Measurements from ENCODE around the gene ZFP62. TPM values are rescaled to one million over a fixed set of nuclear protein-coding genes. Genes with fewer than 3 reads are reported as not detected.

The ZFP62 gene
- total RNA-seq, 1 donor from 2014 or later, result 30.2 TPM

DNA sequence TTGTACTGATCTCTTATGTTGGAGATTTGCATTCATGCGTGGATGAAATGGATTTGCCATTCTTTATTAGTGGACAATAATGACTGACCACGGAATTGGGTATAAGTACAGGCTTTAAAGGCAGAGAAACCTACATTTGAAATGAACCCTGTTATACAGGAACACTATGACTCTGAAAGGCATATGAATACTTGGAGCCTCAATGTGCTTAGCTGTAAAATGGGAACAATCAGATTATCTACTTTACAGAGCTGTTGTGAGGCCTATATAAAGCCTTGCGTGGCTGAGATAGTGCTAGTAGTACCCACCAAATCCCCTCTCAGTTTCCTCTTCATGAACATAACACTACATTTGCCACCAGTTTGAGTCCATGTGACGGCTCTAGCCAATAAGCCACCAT lies 39.5 kb downstream of the ZFP62 start:
- peaks cover 2% of the 10 kb centered on the region for H3K27me3 Mint-ChIP-seq (ENCODE audit: unreplicated experiment)
- TF ChIP-seq, protein P1, sequence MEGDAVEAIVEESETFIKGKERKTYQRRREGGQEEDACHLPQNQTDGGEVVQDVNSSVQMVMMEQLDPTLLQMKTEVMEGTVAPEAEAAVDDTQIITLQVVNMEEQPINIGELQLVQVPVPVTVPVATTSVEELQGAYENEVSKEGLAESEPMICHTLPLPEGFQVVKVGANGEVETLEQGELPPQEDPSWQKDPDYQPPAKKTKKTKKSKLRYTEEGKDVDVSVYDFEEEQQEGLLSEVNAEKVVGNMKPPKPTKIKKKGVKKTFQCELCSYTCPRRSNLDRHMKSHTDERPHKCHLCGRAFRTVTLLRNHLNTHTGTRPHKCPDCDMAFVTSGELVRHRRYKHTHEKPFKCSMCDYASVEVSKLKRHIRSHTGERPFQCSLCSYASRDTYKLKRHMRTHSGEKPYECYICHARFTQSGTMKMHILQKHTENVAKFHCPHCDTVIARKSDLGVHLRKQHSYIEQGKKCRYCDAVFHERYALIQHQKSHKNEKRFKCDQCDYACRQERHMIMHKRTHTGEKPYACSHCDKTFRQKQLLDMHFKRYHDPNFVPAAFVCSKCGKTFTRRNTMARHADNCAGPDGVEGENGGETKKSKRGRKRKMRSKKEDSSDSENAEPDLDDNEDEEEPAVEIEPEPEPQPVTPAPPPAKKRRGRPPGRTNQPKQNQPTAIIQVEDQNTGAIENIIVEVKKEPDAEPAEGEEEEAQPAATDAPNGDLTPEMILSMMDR (IDR thresholded peaks at IDR 0.05; ENCODE audit: unreplicated experiment), result no peak
- peaks cover 23% of the 10 kb centered on the region for H3K4me1 Mint-ChIP-seq (ENCODE audit: unreplicated experiment)
- H3K9me3 Mint-ChIP-seq (ENCODE audit: unreplicated experiment), result no peaks in the 10 kb centered on the region
- peak overlapping the region; percentile 2 for H3K27ac Mint-ChIP-seq (ENCODE audit: unreplicated experiment)
- no peak for DNase-seq (ENCODE audit: low spot score)
- H3K36me3 Mint-ChIP-seq (ENCODE audit: low read depth, unreplicated experiment), result peaks cover 2% of the 10 kb centered on the region
- H3K4me3 Mint-ChIP-seq (ENCODE audit: unreplicated experiment), result no peak overlapping the region

- peaks cover 25% of the 10 kb centered on the region for H3K4me1 Mint-ChIP-seq (ENCODE audit: unreplicated experiment)
- no peak overlapping the region for H3K4me3 Mint-ChIP-seq (ENCODE audit: unreplicated experiment)
- TF ChIP-seq, protein P1 (IDR thresholded peaks at IDR 0.05; ENCODE audit: unreplicated experiment), result no peak
- no peak overlapping the region for H3K27ac Mint-ChIP-seq (ENCODE audit: unreplicated experiment)
- no peaks in the 10 kb centered on the region for H3K36me3 Mint-ChIP-seq (ENCODE audit: low read depth, unreplicated experiment)
- DNase-seq (ENCODE audit: low spot score), result no peak
- H3K27me3 Mint-ChIP-seq (ENCODE audit: unreplicated experiment), result no peaks in the 10 kb centered on the region
- H3K9me3 Mint-ChIP-seq (ENCODE audit: unreplicated experiment), result no peaks in the 10 kb centered on the region
Measured at GRCh38 chr5:180820788-180821321, 40.2 kb downstream of the ZFP62 start.

GRCh38 chr5:180818677-180819341 lies 42.3 kb downstream of the ZFP62 start:
- Mint-ChIP-seq H3K4me1 (ENCODE audit: unreplicated experiment) (peaks cover 35% of the 10 kb centered on the region), H3K36me3 (ENCODE audit: low read depth, unreplicated experiment) (no peaks in the 10 kb centered on the region), H3K4me3 (ENCODE audit: unreplicated experiment) (no peak overlapping the region), H3K27ac (ENCODE audit: unreplicated experiment) (no peak overlapping the region), H3K9me3 (ENCODE audit: unreplicated experiment) (no peaks in the 10 kb centered on the region), H3K27me3 (ENCODE audit: unreplicated experiment) (peaks cover 2% of the 10 kb centered on the region)
- DNase-seq (ENCODE audit: low spot score), result no peak
- TF ChIP-seq, protein P1 (IDR thresholded peaks at IDR 0.05; ENCODE audit: unreplicated experiment), result no peak

DNA sequence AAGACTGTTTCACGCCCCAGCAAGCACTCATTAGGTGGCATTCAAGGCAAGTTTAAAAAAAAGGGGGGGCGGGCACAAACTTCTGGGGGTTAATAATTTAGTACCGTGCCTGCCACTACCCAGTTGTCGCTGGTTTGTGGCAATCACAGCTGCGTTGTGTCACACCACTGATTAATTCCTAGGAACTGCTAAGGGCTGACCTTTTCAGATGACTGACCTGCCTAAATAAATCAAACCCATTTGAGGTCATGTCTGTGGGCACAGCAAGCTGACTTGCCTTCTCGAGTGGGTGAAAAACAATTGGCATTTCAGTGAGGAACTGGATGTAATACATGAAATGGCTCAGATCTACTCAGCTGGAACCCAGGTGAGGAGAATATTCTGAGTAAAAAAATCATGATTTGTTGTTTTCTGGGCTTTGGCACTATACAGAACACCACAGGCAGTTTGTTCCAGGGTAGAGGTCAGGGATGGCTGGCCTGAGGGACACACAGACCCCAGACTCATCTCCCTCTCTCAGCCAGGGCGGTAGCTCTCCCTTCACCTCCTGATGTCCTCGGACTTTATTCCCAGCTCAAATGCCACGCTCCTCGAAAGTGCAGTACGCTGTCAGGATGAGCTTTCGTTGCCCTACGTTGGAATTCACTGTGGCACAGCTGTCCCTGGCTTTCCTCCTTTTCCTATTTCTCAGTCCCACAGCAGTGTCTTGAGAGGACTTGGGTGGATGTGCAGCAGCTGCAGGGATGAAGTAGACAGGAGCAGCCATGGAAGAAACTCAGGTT lies 43.0 kb downstream of the ZFP62 start:
- Mint-ChIP-seq H3K4me1 (ENCODE audit: unreplicated experiment) (peaks cover 39% of the 10 kb centered on the region), H3K9me3 (ENCODE audit: unreplicated experiment) (no peaks in the 10 kb centered on the region), H3K4me3 (ENCODE audit: unreplicated experiment) (no peak overlapping the region), H3K36me3 (ENCODE audit: low read depth, unreplicated experiment) (no peaks in the 10 kb centered on the region), H3K27me3 (ENCODE audit: unreplicated experiment) (peaks cover 2% of the 10 kb centered on the region), H3K27ac (ENCODE audit: unreplicated experiment) (no peak overlapping the region)
- TF ChIP-seq, protein P1 (IDR thresholded peaks at IDR 0.05; ENCODE audit: unreplicated experiment), result no peak
- DNase-seq (ENCODE audit: low spot score), result no peak

Data from endothelial cell (in vitro differentiated cells).